ENCODE data around the gene PLVAP.
A peak's percentile ranks its signal among the peaks of the same experiment; 100 is the strongest.

Gene PLVAP

DNA sequence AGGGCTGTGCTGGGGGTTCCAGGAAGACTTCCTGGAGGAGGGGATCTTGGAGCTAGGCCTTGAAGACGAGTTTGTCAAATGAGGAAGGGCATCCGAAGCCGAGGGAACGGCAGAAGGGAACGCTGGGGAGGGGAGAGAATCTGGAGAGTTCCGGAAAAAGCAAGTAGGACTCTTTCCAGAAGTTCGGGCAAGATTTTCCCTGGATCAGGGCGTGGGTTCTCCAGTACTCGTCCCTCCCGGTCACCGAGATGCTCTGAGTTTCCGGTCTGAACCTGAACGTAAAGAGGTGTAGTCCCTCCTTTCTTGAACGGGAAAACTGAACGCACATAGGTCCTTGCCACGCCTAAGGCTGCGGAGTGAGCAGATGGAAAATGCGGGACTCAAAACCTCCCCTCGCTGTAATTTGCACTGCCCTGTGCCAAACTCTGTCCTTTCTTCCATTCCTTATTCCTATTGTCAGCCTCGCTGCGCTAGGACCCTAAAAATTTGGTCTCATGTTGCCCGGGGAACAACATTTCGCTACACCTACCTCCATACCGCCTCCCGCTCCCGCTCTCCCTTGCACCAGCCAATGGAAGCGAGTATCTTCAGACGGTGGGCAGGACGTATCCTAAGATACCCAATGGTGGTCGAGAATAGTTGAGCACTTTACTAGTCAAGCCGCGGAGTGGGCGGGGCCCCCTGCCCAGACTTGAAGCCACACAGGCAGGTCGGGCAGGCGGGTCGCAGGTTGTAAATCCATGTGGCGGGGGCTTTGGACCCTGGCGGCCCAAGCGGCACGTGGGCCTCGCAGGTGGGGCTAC lies 40.1 kb downstream of the PLVAP start, which contains the start of gene GTPBP3:
GTPBP3 (plus strand) TSS at position 682 of the 803 bp plus-strand sequence; CDS start at position 741, 59 bp downstream.
- H3K27ac ChIP-seq (ENCODE audit: low read length), result peak within 1 kb of the TSS; percentile 55
- H3K27me3 ChIP-seq (ENCODE audit: control insufficient read depth, insufficient read depth, low read length), result no peaks in the 10 kb centered on the region
- peak within 1 kb of the TSS; percentile 71 for H3K9ac ChIP-seq (ENCODE audit: low read length)
- peaks cover 6% of the 10 kb centered on the region for H3K36me3 ChIP-seq (ENCODE audit: control insufficient read depth, low read depth, low read length)
- peak within 1 kb of the TSS; percentile 85 for H3K4me3 ChIP-seq (ENCODE audit: low read length)
- peaks cover 12% of the 10 kb centered on the region for H3K4me1 ChIP-seq (ENCODE audit: control insufficient read depth, low read depth, low read length)
- no peaks in the 10 kb centered on the region for H3K9me3 ChIP-seq (ENCODE audit: control insufficient read depth, low read depth, low read length)

DNA sequence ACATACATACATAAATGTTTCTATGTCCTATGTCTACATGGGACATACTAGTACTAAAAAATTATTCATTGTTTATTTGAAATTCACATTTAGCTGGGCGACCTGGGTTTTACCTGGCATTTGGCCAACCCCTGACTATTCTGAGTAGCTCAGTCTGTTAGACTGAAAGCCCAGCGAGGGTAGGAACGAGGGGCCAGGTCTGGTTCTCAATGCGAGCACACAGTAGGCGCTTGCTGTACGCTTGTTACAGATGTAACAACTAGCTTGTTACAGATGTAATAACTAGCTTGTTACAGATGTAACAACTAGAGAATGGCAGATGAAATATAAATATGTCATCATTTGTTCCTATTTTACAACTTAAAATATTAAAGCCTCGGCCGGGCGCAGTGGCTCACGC lies 41.6 kb downstream of the PLVAP start:
- Histone ChIP-seq H3K4me1 (ENCODE audit: control insufficient read depth, low read depth, low read length) (peaks cover 8% of the 10 kb centered on the region), H3K4me3 (ENCODE audit: low read length) (no peak overlapping the region), H3K9me3 (ENCODE audit: control insufficient read depth, low read depth, low read length) (no peaks in the 10 kb centered on the region), H3K36me3 (ENCODE audit: control insufficient read depth, low read depth, low read length) (no peaks in the 10 kb centered on the region), H3K9ac (ENCODE audit: low read length) (no peak overlapping the region), H3K27ac (ENCODE audit: low read length) (no peak overlapping the region), H3K27me3 (ENCODE audit: control insufficient read depth, insufficient read depth, low read length) (no peaks in the 10 kb centered on the region)

DNA sequence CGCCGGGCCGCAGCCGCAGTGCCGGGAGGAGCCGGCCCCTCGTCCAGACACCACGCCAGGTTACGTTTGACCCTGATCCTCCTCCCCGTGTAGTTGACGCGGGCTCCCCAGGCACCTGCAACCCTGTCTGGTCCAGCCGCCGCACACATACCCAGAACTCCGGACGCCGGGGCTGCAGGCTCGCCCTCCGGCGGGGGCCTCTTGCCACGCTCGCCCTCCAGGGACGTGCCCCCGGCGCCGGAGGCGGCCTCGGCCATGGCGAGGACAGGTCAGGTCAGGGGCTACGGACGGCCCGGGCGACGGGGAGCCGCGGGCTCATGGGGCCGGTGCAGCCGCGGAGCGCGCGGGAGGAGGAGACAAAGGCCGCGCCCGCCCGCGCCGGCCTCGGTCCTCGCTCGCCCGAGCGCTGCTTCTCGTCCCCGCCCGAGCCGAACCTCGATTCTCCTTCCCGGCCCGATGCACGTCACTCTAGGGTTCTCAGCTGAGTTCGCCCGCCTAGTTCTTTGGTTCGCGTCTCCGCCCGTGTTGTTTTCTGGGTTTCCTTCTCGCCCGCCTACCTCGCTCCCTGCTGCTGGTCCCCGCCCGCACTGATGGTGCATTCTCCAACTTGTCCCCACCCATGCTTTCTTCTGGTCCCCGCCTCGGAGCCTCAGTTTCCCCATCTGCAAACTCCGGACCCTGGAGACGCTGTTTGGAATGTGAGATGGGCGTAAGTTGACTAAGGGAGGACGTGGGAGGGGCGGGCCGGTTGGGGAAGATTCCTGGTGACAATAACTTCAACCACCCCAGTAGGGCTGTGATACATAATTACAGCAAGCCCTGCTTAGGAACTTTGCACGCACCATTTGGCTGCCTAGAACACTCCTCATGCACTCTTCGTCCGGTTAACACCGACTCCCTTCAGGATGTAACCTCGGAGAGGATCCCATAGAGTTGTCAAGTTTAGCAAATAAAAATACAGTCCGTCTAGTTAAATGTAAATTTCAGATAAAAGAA lies 42.4 kb downstream of the PLVAP start, which contains the start of gene ANO8:
ANO8 (minus strand) TSS at position 442 of the 996 bp plus-strand sequence; CDS start at position 257, 185 bp downstream.
- Histone ChIP-seq H3K4me1 (ENCODE audit: control insufficient read depth, low read depth, low read length) (peaks cover 8% of the 10 kb centered on the region), H3K36me3 (ENCODE audit: control insufficient read depth, low read depth, low read length) (no peaks in the 10 kb centered on the region), H3K9ac (ENCODE audit: low read length) (peak within 1 kb of the TSS; percentile 57), H3K27me3 (ENCODE audit: control insufficient read depth, insufficient read depth, low read length) (peaks cover under 1% of the 10 kb centered on the region), H3K4me3 (ENCODE audit: low read length) (peak within 1 kb of the TSS; percentile 72), H3K27ac (ENCODE audit: low read length) (no peak within 1 kb of the TSS), H3K9me3 (ENCODE audit: control insufficient read depth, low read depth, low read length) (no peaks in the 10 kb centered on the region)

- Histone ChIP-seq H3K9me3 (ENCODE audit: control insufficient read depth, low read depth, low read length) (no peaks in the 10 kb centered on the region), H3K4me3 (ENCODE audit: low read length) (peak overlapping the region; percentile 72), H3K36me3 (ENCODE audit: control insufficient read depth, low read depth, low read length) (no peaks in the 10 kb centered on the region), H3K4me1 (ENCODE audit: control insufficient read depth, low read depth, low read length) (peaks cover 8% of the 10 kb centered on the region), H3K9ac (ENCODE audit: low read length) (peak overlapping the region; percentile 57), H3K27me3 (ENCODE audit: control insufficient read depth, insufficient read depth, low read length) (peaks cover 9% of the 10 kb centered on the region), H3K27ac (ENCODE audit: low read length) (no peak overlapping the region)
These were observed 43.3 kb downstream of the PLVAP start for GRCh38 chr19:17333611-17334413.

DNA sequence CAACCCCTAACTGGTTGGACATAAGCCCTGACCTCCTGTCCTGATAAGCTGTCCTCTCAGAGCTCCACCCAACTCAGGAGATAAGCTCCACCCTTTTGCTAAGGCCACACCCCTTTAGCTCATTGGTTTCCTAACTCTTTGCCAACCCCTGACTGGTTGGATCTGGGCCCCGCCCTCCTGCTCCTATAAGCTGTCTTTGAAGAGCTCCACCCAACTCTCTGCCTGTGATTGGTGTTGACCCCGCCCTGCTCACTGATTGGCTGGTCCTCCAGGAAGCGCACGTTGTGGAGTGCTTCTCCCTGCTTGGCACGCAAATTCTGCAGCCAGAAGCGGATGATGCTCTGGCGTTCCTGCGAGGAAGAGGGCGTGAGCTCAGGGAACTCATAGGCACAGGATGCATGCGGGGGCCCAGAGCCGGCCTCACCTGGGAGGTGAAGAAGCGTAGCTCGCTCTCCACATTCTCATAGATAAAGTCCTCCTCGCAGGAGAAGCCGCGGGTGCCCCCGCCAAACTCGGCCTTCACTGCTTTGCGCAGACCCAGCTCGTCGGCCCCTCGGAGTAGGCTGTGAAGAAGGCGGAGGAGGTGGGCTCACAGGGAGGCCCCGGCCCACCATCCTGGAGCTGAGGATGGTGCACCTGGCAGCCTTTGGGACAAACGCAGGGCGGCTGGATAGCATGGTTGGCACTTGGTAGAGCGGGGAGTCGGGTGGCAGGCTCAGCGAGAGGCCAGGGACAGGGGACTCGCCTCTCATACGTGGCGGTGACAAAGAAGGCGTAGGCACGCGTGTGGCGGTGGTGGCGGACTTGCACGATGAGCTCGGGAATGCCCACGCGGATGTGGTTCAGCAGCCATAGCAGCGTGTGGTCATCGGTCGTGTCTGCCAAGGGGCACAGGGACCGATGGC lies 44.2 kb downstream of the PLVAP start:
- peaks cover 9% of the 10 kb centered on the region for H3K27me3 ChIP-seq (ENCODE audit: control insufficient read depth, insufficient read depth, low read length)
- no peak overlapping the region for H3K9ac ChIP-seq (ENCODE audit: low read length)
- no peak overlapping the region for H3K4me3 ChIP-seq (ENCODE audit: low read length)
- H3K36me3 ChIP-seq (ENCODE audit: control insufficient read depth, low read depth, low read length), result no peaks in the 10 kb centered on the region
- no peak overlapping the region for H3K27ac ChIP-seq (ENCODE audit: low read length)
- H3K4me1 ChIP-seq (ENCODE audit: control insufficient read depth, low read depth, low read length), result peaks cover 3% of the 10 kb centered on the region
- H3K9me3 ChIP-seq (ENCODE audit: control insufficient read depth, low read depth, low read length), result no peaks in the 10 kb centered on the region

GRCh38 chr19:17332360-17332676 lies 44.8 kb downstream of the PLVAP start:
- no peaks in the 10 kb centered on the region for H3K36me3 ChIP-seq (ENCODE audit: control insufficient read depth, low read depth, low read length)
- H3K27ac ChIP-seq (ENCODE audit: low read length), result no peak overlapping the region
- H3K9me3 ChIP-seq (ENCODE audit: control insufficient read depth, low read depth, low read length), result no peaks in the 10 kb centered on the region
- no peak overlapping the region for H3K9ac ChIP-seq (ENCODE audit: low read length)
- H3K4me3 ChIP-seq (ENCODE audit: low read length), result no peak overlapping the region
- peaks cover 9% of the 10 kb centered on the region for H3K27me3 ChIP-seq (ENCODE audit: control insufficient read depth, insufficient read depth, low read length)
- peaks cover 3% of the 10 kb centered on the region for H3K4me1 ChIP-seq (ENCODE audit: control insufficient read depth, low read depth, low read length)

DNA sequence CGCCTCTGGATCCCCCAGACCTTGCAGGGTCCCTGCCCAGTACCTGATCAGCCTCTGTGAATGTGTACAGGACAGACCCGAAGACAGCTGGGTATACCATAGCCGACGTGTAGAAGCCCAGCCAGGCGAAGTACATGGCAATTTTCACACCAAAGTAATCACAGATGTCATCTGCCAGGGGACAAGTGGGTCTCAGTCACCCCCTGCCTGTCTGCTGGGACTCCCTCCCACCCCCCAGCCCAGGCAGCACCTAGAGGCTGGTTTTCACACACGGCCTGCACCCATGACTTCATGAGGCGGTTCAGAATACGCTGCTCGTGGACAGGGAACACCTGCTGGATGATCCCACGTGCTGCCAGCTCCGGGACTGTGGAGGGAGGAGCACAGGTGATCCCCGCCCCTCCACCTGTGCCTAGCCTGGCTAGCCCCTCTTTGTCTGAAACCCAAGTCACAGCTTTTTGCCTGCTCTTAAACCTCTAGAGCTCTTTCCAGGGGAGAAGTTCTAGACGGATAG lies 46.0 kb downstream of the PLVAP start:
- Histone ChIP-seq H3K4me3 (ENCODE audit: low read length) (no peak overlapping the region), H3K27ac (ENCODE audit: low read length) (no peak overlapping the region), H3K36me3 (ENCODE audit: control insufficient read depth, low read depth, low read length) (no peaks in the 10 kb centered on the region), H3K9ac (ENCODE audit: low read length) (no peak overlapping the region), H3K27me3 (ENCODE audit: control insufficient read depth, insufficient read depth, low read length) (peaks cover 9% of the 10 kb centered on the region), H3K9me3 (ENCODE audit: control insufficient read depth, low read depth, low read length) (no peaks in the 10 kb centered on the region), H3K4me1 (ENCODE audit: control insufficient read depth, low read depth, low read length) (peaks cover 3% of the 10 kb centered on the region)

DNA sequence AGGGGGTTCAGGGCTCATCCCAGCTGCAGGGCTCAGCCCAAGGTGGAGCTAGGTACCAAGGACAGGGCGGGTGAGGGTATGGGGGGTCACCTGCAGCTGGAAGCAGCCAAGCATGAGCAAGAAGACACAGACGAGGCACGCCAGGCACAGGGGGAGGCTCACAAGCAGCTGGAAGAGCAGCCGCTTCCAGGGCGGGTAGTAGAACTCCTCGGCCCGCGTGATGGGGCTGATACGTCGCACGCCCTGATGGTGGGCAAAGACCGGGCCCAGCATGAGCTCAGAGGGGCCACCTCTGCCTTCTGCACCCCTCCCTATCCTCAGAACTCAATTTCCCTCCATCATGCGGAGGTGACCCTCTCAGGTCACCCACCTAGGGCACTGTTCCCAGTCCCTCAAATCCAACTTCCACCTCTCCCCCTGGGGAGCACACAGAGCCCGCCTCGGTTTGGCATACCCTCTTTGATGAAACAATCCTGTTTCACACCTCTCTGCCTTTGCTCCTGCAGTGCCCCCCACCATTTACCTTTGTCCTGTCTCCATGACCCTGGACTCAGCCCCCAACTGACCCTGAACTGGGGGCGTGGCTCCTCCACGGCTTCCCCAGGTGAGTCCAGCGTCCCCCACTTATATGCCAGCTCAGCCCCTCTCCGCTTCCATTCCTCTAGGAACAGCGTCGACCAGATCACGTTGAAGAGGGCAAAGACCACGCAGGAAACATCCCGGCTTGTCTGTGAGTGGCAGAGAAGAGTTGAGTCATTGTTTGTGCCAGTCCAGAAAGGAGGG lies 46.7 kb downstream of the PLVAP start:
- Histone ChIP-seq H3K27me3 (ENCODE audit: control insufficient read depth, insufficient read depth, low read length) (peaks cover 9% of the 10 kb centered on the region), H3K4me1 (ENCODE audit: control insufficient read depth, low read depth, low read length) (peaks cover 3% of the 10 kb centered on the region)

GRCh38 chr19:17329366-17330261 lies 47.5 kb downstream of the PLVAP start:
- Histone ChIP-seq H3K4me3 (ENCODE audit: low read length) (no peak overlapping the region), H3K36me3 (ENCODE audit: control insufficient read depth, low read depth, low read length) (no peaks in the 10 kb centered on the region), H3K9me3 (ENCODE audit: control insufficient read depth, low read depth, low read length) (no peaks in the 10 kb centered on the region), H3K4me1 (ENCODE audit: control insufficient read depth, low read depth, low read length) (peaks cover 3% of the 10 kb centered on the region), H3K27me3 (ENCODE audit: control insufficient read depth, insufficient read depth, low read length) (peaks cover 9% of the 10 kb centered on the region), H3K9ac (ENCODE audit: low read length) (no peak overlapping the region), H3K27ac (ENCODE audit: low read length) (no peak overlapping the region)

More for the DNA sequence above, 46.7 kb downstream of the PLVAP start:
- no peak overlapping the region for H3K27ac ChIP-seq (ENCODE audit: low read length)
- H3K9ac ChIP-seq (ENCODE audit: low read length), result no peak overlapping the region
- H3K4me3 ChIP-seq (ENCODE audit: low read length), result no peak overlapping the region
- no peaks in the 10 kb centered on the region for H3K9me3 ChIP-seq (ENCODE audit: control insufficient read depth, low read depth, low read length)
- no peaks in the 10 kb centered on the region for H3K36me3 ChIP-seq (ENCODE audit: control insufficient read depth, low read depth, low read length)

All from iPS-18a (cell line).